CD4-positive, alpha-beta T cell treated with Interleukin-4 for 4 hours (primary cell): ENCODE results near the gene PVRIG.
"Not testable (repeated sequence)": the region's sequence is repeated elsewhere in the genome, so short reads cannot be mapped to it uniquely, and the experiment has no call there.

ENCODE experiments used
- DNase-seq: peaks from one replicate; pipeline ENCODE4 v3.0.0-alpha.2; 2020

Gene PVRIG

DNA sequence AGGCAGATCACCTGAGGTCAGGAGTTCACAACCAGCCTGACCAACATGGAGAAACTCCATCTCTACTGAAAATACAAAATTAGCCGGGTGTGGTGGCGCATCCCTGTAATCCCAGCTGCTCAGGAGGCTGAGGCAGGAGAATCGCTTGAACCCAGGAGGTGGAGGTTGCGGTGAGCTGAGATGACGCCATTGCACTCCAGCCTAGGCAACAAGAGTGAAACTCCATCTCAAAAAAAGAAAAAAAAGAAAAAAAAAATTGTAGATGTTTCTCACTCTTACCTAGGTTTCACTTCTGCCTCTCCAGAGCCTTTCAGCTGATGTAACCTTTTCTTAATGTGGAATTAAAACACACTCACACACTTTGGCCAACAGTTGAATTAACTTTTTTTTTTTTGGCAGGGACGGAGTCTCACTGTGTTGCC is 23.8 kb upstream of the PVRIG start:
- DNase-seq, result not testable (repeated sequence)

DNA sequence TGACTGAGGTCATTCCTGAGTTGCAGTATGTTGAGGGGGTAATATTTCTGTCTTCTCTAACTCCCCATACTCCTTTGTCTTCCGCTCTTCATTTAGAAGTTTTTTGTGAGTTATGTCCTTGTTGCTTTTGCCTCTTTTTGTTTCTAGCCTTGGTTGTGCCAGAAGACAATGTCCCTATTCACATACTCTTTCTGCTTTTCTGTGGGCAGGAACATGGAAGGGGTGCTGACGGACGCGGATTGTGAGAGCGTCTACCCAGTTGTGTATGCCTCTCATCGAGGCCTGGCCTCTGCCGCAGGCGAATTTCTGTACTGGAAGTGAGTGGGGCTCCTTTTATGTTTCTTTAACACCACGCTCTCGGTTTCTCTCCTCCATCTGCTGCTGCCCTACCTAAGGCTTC is 21.5 kb upstream of the PVRIG start:
- no peak for DNase-seq

DNA sequence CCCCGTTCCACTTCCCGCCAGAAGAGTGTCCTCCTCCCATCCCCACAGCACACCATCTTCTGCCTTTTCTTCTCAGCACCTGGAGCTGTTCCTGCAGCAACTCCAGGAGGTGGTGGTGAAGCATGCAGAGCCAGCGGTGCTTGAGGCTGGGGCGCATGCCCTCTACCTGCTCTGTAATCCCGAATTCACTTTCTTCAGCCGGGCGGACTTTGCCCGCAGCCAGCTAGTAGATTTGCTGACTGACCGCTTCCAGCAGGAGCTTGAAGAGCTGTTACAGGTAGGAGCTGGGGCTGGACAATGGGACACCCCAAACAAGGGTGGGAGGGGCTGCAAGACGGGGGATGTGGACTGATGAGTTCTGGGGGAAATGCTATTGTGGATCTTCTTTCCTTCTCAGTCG is 19.1 kb upstream of the PVRIG start:
- no peak for DNase-seq

DNA sequence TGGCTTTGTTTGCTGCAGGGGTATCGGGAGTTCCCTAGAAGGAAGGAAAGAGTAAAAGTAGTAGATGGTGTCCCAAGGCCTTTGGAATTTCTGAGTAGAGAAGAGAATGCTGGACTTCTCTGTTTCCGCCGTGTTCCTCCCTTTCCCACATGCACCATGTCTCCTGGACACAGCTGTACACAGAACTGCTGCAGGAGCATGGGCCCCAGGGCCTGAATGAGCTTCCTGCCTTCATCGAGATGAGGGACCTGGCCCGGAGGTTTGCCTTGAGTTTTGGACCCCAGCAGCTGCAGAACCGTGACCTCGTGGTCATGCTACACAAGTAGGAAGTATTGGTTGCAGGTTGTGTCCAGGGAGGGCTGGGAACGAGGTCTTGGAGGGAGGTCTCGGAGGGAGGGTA is 15.3 kb upstream of the PVRIG start:
- no peak for DNase-seq

DNA sequence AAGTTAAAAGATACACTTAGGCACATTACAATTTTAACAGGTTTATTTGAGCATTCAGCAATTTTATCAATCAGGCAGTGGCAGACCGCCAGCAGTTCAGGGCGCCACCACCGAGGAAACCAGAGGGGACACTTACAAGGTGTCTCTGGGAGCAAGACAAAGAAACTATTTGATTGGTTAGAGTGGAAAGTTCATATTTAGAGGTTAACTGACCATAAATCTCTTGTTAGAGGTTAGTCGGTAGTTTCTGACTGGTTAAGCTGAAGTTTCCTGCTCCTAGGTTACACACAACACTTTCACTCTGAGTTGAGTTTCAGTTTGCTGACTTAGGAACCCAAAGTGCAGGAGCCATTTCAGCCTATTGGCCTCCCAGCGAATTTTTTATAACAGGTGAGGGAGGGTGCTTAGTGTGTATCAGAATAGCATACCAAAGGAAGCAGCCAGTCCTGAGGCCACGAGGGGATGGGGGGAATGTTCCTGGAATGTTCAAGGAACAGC is 10.8 kb upstream of the PVRIG start:
- DNase-seq, result peak; percentile 30

DNA sequence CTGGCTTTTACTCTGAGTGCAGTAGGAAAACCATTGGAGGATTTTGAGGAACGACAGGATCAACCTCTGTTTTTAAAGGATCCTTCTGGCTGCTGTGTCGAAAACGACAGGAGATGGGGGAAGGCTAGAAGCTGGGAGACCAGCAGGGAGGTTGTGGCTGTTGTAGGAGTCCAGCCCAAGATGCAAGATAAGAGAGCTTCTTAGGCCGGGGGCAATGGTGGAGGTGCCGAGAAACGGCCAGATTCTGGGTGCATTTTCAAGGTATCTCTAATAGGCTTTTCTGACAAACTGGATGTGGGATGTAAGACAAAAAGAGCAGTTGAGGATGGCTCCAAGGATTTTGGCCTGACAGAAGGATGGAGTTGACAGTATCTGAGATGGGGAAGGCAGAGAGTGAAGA is 10.3 kb upstream of the PVRIG start:
- DNase-seq, result no peak

DNA sequence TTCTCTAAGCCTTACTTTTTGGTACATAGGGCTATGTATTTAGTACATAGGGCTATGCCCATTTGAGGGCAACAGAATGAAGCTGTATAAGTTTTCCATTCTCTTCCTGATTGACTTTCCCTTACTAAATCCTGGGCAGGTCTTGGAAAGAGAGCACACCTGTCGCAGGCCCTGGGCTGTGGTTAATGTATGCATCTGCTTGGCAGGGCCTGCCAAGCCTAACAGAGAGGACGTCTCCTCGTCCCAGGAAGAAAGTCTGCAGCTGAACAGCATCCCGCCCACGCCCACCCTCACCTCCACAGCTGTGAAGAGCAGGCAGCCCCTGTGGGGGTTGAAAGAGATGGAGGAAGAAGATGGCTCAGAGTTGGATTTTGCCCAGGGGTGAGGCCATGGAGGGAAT is 8.9 kb upstream of the PVRIG start:
- DNase-seq, result no peak

DNA sequence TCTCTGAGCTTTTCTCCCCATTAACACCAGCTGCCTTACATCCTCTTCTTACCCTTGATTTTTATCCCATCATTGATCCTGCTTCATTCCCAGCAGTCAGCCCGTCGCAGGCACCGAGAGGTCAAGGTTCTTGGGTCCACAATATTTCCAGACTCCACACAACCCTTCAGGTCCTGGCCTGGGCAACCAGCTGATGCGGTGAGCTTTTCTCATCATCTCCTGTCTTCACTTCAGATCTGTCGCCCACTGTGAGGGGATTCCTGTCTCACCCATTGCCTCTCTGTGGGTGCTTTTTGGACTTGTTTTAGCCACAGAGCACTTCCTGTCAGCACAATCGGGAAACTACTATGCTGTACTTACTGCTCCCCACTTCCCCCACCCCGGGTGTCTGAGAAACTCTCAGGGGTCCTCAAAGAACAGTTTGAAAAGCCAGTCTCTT is 8.4 kb upstream of the PVRIG start:
- peak; percentile 41 for DNase-seq

DNA sequence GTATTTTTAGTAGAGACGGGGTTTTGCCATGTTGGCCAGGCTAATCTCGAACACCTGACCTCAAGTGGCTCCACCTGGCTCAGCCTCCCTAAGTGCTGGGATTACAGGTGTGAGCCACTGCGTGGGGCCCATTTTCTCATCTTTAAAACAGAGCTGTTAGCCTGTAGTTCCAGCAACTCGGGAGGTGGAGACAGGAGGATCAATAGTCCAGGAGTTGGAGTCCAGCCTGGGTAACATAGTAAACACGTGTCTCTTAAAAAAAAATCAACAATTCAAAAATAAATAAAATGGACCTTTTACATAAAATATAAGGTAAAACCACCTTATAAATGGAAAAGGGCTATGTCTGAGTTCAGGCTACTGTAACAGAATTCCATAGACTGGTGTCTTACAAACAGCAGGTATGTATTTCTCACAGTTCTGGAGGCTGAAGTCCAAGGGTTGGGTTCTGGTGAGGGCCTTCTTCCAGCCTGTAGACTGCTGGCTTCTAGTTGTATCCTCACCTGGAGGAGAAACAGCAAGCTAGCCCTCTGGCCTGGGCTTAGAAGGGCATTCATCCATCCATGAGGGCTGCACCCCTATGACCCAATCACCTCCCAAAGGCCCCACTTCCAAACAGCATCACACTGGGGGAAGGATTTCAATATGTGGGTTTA is 7.0 kb upstream of the PVRIG start:
- DNase-seq, result no peak

DNA sequence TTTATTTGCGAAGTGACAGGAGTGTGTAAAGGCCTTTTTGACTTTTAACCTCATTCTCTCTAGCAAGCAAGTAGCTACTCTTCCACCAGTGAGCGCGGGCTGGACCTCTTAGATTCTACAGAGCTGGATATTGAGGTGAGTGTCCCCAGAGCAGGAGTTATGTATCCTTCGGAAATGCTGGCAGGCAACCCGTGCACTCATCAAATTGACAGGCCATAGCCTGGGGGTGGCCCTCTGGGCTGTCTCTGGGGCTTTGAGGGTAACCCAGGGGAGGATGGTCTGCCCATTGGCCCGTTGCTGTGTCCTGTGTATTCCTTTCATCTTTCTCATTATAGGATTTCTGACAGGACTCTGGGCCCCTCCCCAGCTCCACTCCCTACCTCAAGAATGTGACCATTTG is 6.1 kb upstream of the PVRIG start:
- DNase-seq, result no peak

DNA sequence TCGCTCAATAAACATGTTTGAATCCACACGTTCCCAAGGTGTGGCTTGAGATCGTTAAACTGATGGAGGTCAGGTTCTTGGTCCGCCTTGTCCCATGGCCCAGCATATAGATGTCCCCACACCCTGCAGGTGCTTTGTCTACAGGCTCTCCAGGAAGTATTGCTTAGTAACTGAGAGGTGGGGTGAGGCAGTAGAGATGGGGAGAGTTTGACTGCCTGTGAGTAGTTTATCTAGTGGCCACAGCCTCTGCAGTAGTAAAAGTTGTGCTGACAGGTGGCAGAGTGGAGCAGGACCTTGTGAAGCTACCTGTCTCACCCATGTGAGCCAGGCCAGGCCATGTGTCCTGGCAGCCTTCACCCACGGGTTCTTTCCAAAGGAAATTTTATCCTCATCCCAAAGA is 5.4 kb upstream of the PVRIG start:
- not testable (repeated sequence) for DNase-seq

DNA sequence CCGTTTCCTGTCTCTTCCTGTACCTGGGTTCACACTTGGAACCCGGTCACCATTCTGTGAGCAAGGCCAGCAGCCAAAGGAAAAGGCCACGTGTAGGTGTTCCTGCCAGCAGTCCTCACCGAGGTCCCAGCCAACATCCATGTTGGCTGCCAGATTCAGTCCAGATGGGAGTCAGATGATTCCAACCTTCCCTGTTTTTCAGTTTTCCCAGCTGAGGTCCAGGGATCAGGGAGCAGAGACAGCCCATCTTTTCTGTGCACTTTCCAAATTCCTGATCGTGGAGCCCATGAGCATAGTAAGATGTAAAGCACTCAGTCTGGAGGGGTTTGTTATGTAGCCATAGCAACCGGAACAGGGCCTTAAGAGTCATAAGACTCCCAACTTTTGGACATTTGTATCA is 3.9 kb upstream of the PVRIG start:
- DNase-seq, result no peak

DNA sequence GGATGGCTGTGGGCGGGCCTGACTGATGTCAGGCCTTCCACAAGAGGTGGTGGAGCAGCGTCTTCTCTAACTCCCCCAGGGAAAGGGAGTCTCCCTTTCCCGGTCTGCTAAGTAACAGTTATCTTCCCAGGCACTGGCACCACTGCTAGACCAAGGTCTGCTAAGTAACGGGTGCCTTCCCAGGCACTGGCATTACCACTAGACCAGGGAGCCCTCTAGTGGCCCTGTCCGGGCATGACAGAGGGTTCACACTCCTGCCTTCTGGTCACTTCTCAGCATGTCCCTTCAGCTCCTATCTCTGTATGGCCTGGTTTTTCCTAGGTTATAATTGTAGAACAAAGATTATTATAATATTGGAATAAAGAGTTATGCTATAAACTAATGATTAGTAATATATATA is 1.8 kb upstream of the PVRIG start:
- peak; percentile 75 for DNase-seq

DNA sequence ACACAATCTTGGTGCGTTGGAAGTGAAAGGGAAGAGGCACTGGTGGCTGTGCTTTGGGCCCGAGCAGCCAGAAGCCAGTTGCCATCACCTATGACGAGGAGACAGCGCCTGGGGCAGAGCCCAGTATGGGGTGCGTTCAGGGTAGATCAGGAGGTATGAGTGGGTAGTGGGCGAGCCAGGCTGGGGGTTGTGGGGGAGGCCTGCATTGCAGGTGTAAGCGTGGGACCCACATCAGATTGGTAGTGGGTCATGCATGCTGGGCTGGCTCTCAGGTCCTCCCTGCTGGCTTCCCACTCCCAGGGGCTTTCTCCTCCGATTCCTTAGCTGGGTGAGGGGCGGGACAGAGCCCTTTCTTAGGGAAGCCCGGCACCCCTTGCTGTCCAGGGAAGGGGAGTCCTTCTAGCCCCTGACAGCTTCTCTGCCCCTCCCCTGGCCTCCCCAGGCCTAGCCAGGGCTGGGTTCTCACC is 445 bp upstream of the PVRIG start:
- no peak for DNase-seq

DNA sequence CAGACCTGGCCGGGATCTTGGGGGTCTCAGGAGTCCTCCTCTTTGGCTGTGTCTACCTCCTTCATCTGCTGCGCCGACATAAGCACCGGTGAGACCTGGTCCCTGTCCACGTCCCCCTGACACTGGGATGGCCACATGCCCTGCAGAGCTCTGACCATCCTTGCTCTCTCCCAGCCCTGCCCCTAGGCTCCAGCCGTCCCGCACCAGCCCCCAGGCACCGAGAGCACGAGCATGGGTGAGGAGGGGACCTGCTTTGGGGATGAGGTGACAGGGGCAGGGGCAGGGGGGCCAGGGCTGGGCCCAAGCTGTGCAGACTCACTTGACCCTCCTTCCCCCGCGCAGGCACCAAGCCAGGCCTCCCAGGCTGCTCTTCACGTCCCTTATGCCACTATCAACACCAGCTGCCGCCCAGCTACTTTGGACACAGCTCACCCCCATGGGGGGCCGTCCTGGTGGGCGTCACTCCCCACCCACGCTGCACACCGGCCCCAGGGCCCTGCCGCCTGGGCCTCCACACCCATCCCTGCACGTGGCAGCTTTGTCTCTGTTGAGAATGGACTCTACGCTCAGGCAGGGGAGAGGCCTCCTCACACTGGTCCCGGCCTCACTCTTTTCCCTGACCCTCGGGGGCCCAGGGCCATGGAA is 959 bp downstream of the PVRIG start:
- no peak for DNase-seq

DNA sequence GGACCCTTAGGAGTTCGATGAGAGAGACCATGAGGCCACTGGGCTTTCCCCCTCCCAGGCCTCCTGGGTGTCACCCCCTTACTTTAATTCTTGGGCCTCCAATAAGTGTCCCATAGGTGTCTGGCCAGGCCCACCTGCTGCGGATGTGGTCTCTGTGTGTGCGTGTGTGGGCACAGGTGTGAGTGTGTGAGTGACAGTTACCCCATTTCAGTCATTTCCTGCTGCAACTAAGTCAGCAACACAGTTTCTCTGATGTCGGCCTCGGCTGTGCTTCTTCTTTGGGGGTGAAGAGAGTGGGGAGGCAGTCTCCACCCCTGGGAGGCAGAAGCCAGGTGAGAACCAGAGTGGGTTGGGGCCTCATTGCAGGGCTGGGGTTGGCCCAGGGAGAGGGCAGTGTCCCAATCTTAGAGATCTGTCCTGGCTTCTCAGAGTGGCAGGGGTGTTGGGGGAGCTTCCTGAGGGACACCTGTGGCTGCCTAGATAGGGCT is 1.5 kb downstream of the PVRIG start:
- DNase-seq, result peak; percentile 84

DNA sequence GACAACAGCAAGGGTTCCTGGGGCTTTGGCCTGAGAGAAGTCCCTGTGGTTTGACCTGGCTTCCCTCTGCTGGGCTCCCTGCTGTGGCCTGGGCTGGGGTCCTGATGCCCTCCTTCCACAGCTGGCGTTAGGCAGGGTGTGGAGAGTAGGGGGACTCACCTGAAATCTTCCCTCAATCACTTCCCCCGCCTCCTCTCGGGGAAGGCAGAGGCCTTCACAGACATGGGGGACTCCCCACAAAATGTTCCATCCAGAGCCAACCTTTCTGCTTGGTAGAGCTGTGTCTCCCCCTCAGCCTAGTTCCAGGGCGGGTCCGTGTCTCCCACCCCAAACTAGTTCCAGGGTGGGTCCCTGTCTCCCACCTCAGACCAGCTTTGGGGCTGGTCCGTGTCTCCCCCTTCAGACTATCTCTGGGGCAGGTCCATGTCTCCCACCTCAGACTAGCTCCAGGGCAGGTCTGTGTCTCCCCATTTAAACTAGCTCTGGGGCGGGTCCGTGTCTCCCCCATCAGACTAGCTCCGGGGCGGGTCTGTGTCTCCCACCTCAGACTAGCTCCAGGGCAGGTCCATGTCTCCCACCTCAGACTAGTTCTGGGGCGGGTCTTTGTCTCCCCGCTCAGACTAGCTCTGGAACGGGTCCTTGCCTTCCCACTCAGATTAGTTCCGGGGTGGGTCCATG is 2.2 kb downstream of the PVRIG start:
- DNase-seq, result no peak

DNA sequence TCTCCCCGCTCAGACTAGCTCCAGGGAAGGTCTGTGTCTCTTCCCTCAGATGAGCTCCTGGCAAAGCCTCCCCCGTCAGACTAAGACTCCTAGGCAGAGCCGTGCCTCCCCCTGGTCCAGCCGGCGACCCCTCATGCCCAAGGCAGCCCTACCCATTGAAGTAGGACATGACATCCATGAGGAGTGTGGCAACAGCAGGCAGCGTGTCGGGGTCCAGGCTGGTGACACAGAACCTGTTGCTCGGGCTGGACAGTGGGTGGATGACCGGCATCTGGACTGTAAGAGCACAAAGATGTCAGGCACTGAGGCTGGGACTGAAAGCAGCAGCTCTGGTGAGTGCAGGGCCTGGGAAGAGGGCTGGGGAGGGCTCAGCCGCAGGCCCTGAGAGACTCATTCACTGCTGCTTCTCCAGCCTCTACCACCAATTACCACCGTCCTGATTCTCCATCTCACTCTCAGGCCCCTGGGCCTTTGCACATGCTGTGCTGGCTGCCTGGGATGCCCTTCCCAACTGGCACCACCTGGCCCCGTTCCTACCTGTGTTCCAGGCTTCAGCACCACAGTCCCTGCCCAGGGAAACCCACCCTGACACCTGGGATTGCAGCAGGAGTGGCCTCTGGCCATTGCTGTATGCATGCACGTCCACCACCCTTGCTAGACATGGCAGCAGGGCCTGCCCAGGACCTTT is 2.8 kb downstream of the PVRIG start:
- no peak for DNase-seq

DNA sequence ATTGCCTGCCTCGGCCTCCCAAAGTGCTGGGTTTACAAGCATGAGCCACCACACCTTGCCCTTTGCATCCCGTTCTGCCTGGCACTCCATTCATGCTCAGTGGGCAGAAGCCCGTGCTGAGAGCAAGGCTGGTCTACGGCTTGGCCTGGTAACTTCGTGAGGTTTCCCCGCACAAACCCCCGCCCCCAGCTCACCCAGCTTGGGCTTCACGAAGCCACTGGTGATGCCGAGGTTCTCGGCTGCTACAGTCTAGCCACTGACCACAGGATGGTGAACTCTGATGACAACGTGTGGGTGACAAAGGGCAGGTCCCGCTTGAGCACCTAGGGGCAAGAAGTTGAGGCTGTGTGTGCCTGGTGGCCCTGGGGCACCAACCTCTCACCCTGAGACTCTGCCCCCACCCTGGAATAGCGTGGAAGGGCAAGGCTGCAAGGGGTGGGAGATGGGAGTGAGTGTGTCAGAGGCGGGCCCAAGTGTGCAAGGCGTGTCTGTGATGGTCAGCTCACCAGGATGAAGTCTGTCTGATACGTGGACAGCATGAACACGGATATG is 3.7 kb downstream of the PVRIG start:
- DNase-seq, result not testable (repeated sequence)

DNA sequence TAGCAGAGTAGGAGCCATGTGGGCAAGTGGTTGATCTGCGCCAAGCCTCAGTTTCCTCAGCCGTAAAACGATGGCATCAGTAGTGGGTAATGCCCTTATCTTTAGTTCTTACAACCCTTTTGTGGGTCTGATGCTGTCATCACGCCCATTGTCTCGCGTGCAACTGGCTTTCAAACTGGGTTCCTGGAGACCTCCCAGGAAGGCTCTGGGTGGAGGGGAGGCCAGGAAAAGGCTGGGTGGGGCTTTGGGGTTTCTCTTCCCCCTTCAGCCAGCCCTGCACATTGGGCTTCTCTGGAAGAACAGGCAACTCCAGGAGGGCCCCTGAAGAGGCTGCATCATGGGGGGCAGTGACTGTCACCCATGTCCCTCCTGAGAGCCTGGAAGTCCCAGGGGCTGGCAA is 5.1 kb downstream of the PVRIG start:
- not testable (repeated sequence) for DNase-seq

DNA sequence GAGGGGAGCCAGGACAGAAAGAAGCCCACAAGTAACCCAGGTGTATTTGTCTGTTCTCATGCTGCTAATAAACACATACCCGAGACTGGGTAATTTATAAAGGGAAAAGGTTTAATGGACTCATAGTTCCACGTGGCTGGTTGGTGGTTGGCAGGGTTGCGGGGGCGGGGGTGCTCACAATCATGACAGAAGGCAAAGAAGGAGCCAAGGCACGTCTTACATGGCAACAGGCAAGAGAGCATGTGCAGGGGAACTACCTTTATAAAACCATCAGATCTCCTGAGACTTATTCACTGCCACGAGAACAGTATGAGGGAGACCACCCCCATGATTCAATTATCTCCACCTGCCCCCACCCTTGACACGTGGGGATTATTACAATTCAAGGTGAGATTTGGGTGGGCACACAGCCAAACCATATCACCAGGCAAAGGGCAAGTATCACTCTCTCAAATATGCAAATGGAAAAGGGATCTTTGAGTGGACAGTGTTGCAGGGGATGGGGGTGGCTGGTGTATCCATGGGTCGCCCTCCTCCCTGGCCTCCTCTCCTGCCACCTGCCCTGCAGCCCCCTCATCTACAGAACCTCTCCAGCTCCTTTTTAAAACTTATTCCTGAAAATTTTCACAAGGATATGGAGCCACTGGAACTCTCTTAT is 15.0 kb downstream of the PVRIG start:
- not testable (repeated sequence) for DNase-seq

DNA sequence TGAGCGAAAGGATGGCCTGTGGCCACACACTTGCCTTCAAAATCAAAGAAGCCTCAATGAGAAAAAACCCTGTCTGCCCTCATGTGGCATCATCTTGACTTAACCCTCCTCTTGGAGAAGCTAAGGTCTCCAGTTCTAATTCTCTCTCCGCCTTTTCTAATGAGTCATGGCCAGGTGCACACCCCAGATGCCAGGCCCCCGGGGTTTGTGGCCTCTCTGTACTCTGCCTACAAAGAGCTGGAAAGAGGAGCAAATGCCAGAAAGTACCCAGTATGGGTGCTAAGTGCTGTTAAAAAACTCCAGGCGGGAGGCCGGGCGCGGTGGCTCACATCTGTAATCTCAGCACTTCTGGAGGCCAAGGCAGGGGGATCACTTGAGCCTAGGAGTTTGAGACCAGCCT is 20.2 kb downstream of the PVRIG start:
- not testable (repeated sequence) for DNase-seq
